NCI-H69 (cell line): ENCODE data around the gene FBLN5.

Experiments used
- DNase-seq: peaks from one replicate; lab custom pipeline; 2025; lab: John Stamatoyannopoulos, UW

Gene FBLN5

DNA sequence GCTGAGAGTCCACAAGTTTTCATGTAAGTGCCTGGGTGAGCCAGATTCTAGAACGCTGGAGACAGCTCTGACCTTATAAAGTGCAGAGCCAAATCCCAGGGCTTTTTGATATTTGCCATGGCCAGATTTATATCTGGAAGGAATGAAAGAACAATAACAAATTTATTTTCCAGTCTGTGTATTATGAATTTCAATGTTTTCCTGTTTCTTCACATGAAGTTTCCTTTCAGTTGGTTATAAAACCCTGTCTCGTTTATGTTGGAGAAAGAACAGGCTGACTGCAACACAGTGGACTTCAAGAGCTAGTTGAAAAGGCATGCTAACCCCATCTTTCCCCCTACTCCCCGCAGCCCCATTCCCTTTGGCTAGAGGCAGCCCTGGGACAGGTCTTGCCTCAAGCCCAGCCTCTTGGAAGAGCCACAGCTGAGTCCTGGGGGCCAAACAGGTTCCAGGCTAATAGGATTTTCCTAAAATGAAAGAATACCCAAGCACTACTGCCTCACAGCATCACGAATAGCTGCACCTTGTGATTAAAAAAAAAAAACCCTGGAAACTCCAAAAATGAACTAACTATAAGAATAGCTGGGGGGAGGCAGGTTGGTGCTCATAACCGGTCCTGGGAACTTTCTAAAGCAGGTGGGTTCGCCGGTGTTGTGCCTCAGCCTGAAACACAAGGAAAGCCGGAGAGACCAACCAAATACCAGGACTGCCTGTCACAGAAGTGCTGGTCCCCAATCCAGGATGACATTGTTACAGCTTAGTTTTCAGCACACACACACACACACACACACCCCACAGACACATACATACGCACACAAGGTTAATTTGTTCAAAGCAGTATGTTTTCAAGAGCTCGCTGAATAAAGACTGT, 1.5 kb downstream of the FBLN5 start:
- no peak for DNase-seq

GRCh38 chr14:91942946-91943345, 4.5 kb downstream of the FBLN5 start:
- no peak for DNase-seq

- no peak for DNase-seq
Observed at GRCh38 chr14:91942128-91942527, 5.4 kb downstream of the FBLN5 start.

DNA sequence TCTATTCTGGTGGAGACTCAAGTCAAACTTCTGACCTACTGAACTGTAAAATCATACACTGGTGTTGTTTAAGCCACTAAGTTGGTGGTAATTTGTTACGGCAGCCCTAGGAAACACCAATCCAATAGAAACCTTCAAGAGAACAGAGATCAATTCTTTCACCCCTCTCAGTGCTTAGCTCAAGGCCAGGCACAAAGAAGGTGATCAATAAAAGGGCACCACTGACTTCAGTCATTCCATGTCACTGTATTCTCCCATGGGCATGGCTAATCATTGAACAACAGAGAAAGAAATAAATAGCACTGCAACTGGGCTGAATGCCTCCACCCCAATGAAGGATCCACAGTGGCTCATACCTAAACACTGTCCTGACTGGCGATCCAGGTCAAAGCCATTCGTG, 7.3 kb downstream of the FBLN5 start:
- no peak for DNase-seq

DNA sequence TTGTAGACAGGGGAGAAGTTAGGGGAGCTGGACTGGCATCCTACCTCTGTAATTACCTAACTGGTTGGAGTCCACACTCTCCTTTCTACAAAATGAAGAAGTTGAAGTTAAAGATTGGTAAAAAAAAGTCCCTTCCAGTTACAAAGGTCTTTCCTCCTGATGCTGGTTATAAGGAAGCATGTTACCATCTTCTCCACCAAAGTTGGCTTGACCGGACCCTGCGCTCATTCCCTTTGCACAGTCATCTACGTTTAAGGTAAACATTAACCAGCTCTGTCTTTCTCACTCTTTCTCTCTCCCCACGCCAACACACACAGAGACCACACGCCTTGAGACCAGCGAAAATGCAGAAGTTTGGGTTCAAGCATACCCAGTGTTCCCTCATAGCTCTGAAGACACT, 11.9 kb downstream of the FBLN5 start:
- no peak for DNase-seq

GRCh38 chr14:91934554-91935285, 12.8 kb downstream of the FBLN5 start:
- no peak for DNase-seq

DNA sequence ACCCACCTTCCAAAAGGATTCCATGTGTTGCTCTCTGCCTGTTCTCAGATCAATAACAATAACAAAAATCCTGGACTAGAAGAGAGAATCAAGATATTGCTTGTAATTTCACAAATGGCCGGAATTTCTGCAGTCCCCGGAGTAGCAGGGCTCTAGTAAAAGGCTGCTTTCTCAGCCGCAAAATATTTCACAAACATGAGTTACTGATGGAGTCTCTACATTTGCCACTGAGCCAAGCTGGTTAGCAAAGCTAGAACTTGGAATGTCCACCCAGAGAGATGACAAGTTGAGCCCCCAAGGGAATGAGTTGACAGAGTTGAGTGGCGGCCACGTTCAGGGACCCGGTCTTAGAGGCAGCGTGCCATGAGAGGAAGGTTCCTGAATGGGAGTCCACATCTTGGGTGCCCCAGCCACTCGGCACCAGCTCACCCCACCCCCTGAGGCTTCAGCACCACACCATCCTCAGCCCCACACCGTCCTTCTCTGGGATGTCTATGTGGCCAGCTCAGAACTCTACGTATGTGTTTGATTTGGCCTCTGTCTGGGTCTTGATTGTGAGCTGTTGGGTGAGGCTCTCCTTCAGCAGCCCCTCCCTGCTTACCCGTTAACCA, 15.9 kb downstream of the FBLN5 start:
- DNase-seq = no peak

- DNase-seq = no peak
Observed at GRCh38 chr14:91929700-91930099, 17.8 kb downstream of the FBLN5 start.

GRCh38 chr14:91927800-91928199, 19.7 kb downstream of the FBLN5 start:
- no peak for DNase-seq

DNA sequence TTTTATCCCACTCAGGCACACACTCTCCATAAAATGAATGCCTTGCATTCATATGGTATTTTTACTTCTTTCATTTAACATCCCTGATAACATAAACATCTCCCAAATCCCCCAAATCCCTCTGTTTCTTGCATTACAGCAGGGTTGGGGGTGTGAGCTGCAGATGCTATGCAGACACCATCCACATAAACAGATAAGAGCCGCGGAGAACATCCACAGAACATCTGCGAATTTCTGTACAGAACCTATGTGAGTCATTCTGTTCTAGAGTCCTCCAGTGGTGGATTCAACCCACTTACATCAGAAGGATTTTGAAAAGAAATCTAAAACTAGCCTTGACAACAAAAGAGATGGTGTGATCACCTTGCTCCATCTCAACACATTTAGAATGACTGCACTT, 20.3 kb downstream of the FBLN5 start:
- DNase-seq = no peak

DNA sequence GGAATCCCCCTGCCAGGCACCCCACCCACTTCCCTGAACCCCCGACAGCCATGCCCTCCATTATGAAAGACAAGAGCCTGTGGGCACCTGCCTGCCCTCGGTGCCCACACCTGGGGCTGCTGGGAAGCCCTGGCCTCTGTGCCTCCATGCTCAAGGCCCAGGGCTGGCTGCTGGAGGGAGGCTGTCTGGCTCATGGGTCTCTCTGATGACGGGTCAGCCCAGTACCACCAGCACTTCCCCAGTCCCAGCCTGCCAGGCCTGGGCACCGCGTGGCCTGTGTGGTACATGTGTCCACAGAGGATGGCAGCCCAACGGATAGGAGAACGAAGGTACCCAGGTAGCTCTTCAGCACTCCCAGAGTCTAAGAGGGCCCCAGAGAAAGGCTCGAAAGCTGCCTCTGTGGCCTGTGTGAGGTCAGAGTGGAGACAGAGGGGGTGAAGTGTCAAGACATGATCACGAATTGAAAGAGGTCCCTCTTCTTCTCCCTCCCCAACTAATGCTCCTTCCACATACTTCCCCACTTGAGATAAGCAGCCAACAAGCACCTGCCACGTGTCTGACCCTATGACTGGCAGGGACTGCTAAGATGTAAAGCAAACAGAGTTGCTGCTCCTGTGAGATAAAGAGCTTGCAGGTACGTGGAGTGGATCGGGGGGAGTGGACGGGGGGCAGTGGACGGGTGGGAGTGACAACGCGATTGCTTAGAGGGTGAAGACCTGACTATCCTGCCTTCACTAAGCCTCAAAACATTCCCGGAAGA, 21.2 kb downstream of the FBLN5 start:
- DNase-seq = no peak

- no peak for DNase-seq
Observed at GRCh38 chr14:91925727-91926121, 21.8 kb downstream of the FBLN5 start.

DNA sequence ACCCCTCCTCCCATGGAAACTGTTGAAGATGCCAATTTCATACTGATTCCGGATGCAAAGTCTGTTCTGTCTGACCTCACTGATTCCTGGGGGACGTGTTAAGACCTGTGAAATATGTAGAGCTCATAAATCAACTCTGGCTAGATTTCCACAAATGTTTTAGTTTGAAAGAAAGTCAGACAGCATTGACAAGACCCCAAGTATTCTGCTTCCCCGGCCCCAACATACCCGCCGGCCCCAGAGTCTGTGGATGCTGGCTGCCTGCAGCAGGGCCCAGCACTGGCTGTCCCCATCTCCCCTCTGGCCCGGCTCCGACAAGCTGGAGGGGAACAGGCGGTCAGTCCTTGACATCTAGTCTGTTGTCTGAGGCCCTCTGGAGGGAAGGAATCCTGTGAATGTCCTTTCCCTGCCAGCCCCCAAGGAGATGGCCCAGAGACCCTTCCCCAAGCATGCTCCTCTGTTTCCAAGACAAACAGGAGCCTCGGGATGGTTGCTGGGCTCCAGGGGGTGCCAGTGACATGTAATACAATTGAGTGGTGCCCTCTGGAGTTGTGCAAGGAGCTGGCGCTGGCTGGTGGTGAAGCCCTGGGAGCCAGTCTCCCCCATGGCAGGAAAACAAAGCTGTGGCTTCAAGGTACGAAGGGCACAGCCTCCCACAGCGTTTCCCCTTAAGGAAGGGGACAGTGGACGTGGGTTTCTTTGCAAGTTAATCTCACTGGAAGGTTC, 22.3 kb downstream of the FBLN5 start:
- DNase-seq = no peak

- DNase-seq = no peak
Observed at GRCh38 chr14:91920526-91920925, 27.0 kb downstream of the FBLN5 start.

- no peak for DNase-seq
Observed at GRCh38 chr14:91919814-91920213, 27.7 kb downstream of the FBLN5 start.

- DNase-seq = no peak
Observed at GRCh38 chr14:91918186-91918883, 29.2 kb downstream of the FBLN5 start.

DNA sequence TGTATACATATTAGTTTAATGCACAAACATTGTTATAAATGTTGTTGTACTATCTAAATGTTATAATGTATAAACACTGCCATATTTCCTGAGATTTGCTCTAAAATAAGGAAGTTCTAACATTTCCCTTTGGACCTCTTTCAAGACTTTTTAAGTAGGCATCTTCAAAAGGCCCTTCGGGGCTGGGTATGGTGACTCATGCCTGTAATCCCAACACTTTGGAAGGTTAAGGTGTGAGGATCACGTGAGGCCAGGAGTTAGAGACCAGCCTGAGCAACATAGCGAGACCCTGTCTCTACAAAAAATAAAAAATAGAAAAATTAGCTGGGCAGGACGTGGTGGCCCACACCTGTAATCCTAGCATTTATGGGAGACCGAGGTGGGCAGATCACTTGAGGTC, 35.5 kb downstream of the FBLN5 start:
- no peak for DNase-seq

DNA sequence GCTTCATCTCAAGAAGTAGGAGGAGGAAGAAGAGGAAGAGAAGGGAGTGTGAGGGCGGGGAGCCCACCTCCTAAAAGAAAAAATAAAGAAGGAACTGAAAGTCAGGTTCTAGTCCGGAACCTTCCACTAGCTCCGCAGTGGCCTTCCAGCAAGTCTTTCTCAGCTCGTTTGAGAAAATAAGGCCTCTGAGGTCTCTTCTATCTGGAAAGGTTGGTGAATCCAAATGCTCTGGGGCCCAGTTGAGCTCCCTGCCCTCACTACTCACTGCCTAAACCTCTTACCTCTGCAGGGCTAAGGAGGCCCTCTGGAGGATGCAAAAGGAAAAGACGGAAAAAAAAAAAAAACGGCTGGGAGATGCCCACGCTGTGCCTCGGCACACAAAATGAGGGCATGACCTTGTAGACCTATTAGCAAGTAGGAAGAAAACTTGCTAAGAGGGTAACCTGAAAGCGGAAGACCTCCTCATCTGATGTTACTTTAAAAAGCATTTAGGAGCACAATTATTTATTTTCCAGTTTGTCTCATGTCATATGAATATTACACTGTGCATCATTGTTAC, 35.9 kb downstream of the FBLN5 start:
- DNase-seq = peak; percentile 55

DNA sequence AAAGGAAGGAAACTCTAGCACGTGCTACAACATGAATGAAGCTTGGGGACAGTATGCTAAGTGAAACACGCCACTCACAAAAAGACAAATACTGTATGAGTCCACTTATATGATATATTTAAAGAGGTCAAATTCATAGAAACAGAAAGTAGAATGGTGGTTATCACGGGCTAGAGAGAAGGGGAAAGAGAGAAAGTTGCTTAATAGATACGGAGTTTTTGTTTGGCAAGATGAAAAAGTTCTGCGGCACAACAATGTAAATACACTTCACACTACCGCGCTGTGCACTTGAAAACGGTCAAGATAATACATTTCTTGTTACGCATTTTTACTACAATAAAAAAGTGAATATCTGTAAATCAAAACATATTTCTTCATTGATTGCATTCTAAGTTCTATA, 37.3 kb downstream of the FBLN5 start:
- DNase-seq = no peak

GRCh38 chr14:91906374-91906773, 41.1 kb downstream of the FBLN5 start:
- no peak for DNase-seq
